T47D (cell line): ENCODE results near the gene POC1B.
A peak's percentile ranks its signal among the peaks of the same experiment; 100 is the strongest.

Source experiments
- DNase-seq, 2 experiments: peaks; one replicate each; pipeline versions ENCODE4 v3.0.0 to v3.0.0-alpha.2; 2011 to 2012; ENCODE audit warnings: low read depth in 1 of 2, low spot score in 1 of 2
- JUND ChIP-seq: IDR thresholded peaks from 2 replicates; pipeline ENCODE4 v1.6.1; 2012; ENCODE audit warnings: low read depth
- in situ Hi-C: cut with HindIII; loops from 2 replicates; pipeline ENCODE4 v1.10.0; 2016; ENCODE audit warnings: low sequenced_read_pairs, low pct_unique_long_range_greater_than_20kb

The POC1B gene

DNA sequence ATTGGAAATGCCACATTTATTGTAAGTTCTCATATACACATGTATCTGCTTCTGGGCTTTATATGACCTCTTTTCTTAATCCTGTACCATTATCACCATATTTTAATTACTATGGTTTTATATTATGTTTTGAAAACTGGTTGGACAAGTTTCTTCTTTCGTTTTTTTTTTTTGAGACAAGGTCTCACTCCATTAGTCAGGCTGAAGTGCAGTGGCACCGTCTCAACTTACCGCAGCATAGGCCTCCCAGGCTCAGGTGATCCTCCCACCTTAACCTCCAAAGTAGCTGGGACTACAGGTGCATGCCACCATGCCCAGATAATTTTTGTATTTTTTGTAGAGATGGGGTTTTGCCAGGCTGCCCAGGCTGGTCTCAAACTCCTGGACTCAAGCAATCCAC lies 45.9 kb downstream of the POC1B start:
- no peak for TF ChIP-seq JUND
- in situ Hi-C loops: no loop called here
- no peak for DNase-seq

DNA sequence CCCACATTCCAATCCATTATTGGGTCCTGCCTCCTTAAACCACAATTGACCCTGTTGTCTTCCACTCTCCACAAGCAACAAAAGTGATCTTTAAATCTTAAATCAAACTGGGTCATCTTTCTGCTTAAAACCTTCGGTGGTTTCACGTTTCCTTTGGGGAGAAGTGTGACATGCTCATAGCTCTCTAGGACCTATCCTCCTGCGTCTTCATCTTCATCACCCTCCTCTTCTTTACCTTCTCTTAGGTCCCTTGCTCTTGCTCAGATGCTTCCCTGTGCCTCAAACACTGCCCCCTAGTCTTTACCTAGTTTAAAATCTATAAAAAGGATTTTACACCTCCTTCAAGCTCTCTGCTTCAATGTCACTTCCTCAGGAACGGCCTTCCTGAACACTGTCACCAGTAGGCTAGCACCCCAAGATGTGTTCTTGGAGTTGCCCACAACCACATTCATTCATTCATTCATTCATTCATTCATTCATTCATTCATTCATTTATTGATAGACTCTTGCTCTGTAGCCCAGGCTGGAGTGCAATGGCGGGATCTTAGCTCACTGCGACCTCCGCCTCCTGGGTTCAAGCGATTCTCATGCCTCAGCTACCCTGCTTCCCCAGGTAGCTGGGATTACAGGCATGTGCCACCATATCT lies 48.1 kb downstream of the POC1B start:
- in situ Hi-C loops: no loop called here
- TF ChIP-seq JUND: no peak
- DNase-seq: no peak

DNA sequence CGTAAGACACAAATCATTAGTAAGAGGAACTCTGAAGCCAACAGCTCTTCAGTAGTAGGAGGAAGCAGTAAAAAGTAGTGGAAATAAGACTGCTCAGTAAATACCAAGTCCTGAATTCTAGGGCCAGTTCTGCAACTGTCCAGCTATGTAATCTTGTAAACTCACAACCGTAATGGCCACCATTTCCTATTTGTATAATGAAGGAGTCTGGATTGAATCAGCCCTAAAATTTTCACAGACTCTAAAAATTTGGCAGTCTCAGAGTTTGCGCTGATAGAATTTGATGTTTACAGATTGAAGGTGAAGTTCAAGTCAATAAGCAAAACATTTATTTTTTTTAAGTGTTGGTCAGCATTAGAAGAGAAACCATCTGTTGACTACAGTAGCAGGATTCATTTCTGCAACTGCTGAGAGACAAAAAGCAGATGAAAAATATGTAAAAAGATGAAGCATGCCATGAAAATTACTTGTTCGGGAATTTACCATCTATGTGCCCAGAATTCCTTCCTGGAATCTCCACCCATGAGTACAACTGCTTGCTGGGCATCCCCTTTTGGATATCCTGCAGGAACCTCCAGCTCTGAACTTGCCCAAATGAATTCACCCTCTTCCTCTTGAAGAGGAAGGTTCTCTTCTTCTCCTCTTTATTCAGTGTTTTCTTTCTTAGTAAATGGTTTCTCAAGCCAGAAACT lies 48.8 kb downstream of the POC1B start:
- no peak for DNase-seq
- TF ChIP-seq JUND: no peak
- in situ Hi-C loops: no loop called here

DNA sequence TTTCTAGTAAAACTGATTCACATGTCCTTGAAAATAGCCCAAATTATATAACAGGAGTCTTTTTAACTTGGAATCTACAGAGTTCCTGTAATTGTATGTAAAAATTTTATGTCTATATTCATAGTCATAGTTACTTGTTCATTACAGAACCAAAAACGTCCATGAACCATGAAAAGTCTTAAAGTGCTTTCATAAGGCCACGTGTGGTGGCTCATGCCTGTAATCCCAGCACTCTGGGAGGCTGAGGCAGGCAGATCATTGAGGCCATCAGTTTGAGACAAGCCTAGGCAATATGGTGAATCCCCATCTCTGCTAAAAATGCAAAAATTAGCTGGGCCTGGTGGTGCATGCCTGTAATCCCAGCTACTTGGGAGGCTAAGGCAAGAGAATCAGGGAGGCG lies 49.6 kb downstream of the POC1B start:
- in situ Hi-C loops: no loop called here
- TF ChIP-seq JUND: no peak
- no peak for DNase-seq

DNA sequence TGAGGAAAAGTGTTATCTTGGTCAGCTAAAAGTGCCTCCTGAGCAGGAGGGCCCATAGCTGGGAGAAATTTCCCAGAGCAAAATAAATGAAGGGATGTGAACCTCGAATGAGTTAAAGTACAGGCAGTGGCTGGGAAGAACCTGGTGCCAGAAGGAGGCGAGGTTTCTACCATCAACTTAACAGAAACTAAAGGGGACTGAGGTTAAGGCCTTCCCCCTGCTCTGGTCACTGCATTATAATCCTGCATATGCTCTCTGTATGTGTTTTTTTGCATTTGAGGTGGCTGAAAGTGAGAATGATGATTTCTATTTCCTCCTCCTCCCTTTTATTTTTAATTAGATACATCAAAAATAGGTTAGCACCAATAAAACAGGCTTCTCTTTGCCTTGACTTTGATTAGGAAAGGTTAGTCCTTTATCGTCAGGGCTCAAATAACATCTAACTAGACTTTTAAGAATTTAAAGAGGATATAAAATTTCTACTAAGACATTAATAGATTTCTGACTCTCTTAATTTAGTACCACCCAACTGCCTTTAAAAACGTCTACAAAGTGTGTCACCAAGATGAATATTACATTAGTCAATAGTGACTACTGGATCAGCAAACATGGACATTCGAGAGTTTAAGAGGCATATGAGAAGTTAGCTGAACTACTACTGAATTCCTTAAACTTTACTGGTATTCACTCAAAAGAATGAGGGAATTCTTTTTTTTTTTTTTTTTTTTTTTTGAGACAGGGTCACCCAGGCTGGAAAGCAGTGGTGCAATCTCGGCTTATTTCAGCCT lies 50.5 kb downstream of the POC1B start:
- DNase-seq: no peak
- TF ChIP-seq JUND: no peak
- in situ Hi-C loops: no loop called here

DNA sequence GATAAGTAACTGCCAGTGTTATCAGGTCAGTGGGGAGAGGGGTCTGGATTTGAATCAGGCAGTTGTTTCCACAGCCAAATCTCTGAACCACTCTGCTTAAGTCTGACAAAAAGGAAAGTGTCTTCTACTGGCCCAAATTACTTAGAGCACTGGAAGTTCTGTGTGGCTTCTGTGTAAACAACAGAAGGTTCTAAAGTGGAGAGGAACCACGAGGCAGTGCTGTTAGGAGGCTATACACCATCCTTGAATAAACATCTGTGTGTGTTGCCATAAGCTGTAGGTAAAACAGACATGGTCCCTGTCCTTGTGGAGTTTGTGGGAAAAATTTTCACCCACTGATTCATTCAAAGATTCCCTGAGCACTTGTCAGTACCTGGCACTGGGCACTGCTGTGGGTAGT lies 51.2 kb downstream of the POC1B start:
- TF ChIP-seq JUND: no peak
- in situ Hi-C loops: loop anchor here (25.0 kb wide), 1 partner anchor 437 kb away; no protein-coding TSS in a partner anchor
- no peak for DNase-seq

DNA sequence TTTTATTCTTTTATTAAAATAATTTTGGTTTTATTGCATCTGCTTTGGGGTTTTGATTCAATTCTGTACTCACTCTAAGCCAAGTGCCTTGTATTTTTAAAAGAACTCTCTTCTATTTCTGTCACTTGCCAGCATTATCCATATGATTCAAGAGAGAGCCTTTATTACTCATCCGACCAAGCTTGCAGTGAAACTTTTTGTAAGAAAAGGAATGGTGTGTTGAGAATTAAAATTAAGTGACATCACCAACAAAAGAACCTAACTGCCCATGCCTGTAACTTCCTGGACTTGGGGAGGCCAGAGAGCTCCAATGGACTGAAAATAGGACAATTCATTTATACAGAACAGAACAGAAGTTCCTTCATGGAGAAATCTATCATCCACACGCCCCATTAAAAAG lies 53.3 kb downstream of the POC1B start:
- in situ Hi-C loops: loop anchor here (25.0 kb wide), 1 partner anchor 435 kb away; no protein-coding TSS in a partner anchor
- no peak for DNase-seq
- TF ChIP-seq JUND: no peak

DNA sequence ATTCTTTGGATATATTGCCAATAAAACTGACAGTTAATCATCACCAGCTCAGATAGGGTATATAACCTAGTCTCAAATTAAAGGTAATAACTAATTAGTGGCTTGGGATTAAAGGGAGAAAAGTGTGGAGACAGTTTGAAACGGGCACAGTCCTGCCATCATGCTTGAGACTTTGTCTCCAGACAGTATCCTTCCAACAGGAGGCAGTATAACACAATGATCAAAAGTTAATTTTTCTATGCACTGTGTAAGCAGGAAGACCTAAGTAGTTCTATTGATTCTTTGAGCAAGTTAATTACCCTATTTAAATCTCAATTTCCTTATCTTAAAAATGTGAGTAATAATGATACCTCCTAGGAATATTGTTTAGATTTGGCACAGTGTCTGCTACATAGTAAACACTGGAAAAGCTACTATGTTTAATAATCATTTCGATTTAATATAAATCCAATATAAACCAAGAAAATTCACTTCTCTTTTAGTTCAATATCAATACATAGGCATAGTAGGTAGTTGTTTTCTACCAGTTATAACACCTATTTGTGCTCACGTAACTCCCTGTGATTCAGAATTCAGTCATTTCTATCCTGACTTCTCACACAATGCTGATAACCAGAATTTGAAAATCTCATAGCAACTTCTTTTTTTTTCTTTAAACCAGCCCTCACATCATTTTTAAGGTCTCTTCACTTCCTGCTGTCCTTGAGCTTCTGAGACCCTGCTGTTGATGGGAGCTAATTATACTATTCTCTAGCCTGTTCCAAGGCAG lies 54.9 kb downstream of the POC1B start:
- in situ Hi-C loops: loop anchor here (25.0 kb wide), 1 partner anchor 434 kb away; no protein-coding TSS in a partner anchor
- peak in 1 of 2 experiments; percentile 73 for DNase-seq
- no peak for TF ChIP-seq JUND

DNA sequence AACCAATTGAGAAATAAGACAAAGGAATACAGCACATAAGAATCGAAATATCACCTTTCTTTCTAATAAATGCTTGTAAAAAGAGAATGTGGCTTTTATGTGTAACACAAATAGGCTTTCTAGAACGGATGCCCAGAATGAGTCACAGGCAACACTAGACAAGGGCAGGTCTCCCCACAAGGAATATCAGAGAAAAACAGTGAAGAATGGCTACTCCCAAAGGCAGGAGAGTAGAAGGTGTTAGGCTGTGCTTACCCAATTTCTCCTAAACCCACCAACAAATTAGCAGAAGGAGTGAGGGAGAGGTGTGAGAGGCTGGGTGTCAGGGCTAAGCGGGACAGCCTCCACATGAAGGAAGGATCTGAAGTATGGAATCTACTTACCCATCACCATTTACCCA lies 56.5 kb downstream of the POC1B start:
- no peak for TF ChIP-seq JUND
- in situ Hi-C loops: loop anchor here (25.0 kb wide), 1 partner anchor 432 kb away; no protein-coding TSS in a partner anchor
- no peak for DNase-seq

DNA sequence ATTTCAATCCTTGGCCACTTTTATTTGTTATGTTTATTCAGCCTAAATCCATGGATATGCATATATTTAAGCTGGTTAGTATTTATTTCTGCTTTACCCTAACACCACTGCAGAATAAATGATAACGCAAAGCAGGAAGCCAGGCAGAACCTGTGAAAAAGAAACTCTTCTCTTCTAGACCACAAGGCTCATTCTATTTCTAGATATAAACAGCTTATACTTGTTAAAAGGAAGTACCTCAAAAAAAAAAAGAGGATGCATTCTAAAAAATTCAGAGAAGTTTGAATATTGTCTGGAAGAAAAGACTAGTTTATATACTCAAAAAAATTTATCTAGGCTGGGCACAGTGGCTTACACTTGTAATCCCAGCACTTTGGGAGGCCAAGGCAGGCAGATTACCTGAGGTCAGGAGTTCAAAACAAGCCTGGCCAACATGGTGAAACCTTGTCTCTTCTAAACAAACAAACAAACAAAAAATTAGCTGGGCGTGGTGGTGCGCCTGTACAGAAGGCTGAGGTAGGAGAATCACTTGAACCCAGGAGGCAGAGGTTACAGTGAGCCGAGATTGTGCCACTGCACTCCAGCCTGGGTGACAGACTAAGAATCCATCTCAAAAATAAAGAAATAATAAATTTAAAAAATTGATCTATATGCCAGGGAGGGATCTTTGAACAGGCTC lies 57.1 kb downstream of the POC1B start:
- no peak for TF ChIP-seq JUND
- no peak for DNase-seq
- in situ Hi-C loops: loop anchor here (25.0 kb wide), 1 partner anchor 431 kb away; no protein-coding TSS in a partner anchor

DNA sequence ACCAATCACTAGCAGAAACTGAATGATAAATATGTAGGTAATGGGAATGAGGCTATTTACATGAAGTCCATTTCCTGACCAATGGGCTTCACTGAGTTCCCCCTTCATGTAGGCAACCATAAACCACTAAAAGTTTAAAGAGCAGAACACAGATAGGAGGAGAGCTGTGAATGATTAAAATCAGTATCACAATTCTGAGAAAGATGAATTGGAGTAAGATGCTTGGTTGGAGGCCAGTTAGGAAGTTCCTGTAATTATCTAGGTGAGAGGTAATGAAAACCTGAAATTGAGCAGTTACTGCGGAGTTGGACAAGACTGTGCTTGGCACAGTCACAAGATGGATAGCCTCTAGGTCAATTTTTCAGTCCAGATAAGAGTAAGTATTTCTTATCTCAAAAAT lies 57.8 kb downstream of the POC1B start:
- in situ Hi-C loops: loop anchor here (25.0 kb wide), 1 partner anchor 431 kb away; no protein-coding TSS in a partner anchor
- TF ChIP-seq JUND: no peak
- DNase-seq: no peak
